ENCODE results near the gene SH3PXD2A. TPM values are rescaled to one million over a fixed set of nuclear protein-coding genes. Genes with fewer than 3 reads are reported as not detected.

The SH3PXD2A gene
- total and polyA plus RNA-seq, 2 experiments from 2014 or later = 1.8 to 5.0 TPM

- H4K20me1 ChIP-seq (replicated peaks; ENCODE audit: insufficient read depth) = no peaks in the 10 kb centered on the region
- peaks cover 19% of the 10 kb centered on the region for H3K4me1 ChIP-seq (ENCODE audit: insufficient read depth)
- ATAC-seq (no peak), DNase-seq (ENCODE audit: low spot score) (no peak)
- no peak overlapping the region for H3K4me3 ChIP-seq
- H3K4me1 Mint-ChIP-seq = peaks cover 18% of the 10 kb centered on the region
- no peak for TF ChIP-seq EZH2phosphoT487 (IDR thresholded peaks at IDR 0.05; ENCODE audit: unreplicated experiment)
- TF ChIP-seq EZH2 (IDR thresholded peaks at IDR 0.05; ENCODE audit: low read depth, unreplicated experiment) = no peak
- TF ChIP-seq STAT1 (IDR thresholded peaks at IDR 0.05; ENCODE audit: unreplicated experiment) = no peak
- TF ChIP-seq NANOG (IDR thresholded peaks at IDR 0.05; ENCODE audit: borderline replicate concordance) = no peak
- TF ChIP-seq REST (IDR thresholded peaks at IDR 0.05; ENCODE audit: unreplicated experiment) = no peak
- no peaks in the 10 kb centered on the region for H3K36me3 Mint-ChIP-seq (ENCODE audit: low read depth)
- H3K4me3 Mint-ChIP-seq = no peak overlapping the region
- peaks cover 10% of the 10 kb centered on the region for H3K27me3 Mint-ChIP-seq (ENCODE audit: insufficient read depth, low read depth, poor library complexity)
- H2AFZ ChIP-seq = no peak overlapping the region
- H3K79me2 ChIP-seq (replicated peaks; ENCODE audit: insufficient read depth) = no peaks in the 10 kb centered on the region
- no peaks in the 10 kb centered on the region for H3K9me2 ChIP-seq (ENCODE audit: insufficient read depth)
- no peak overlapping the region for H3K27ac Mint-ChIP-seq
- no peak overlapping the region for H3K27ac ChIP-seq (ENCODE audit: low read depth)
- no peaks in the 10 kb centered on the region for H3K36me3 ChIP-seq (ENCODE audit: insufficient read depth)
- no peaks in the 10 kb centered on the region for H3K9me3 Mint-ChIP-seq
- H3F3A ChIP-seq (replicated peaks; ENCODE audit: low read depth) = no peaks in the 10 kb centered on the region
- no peaks in the 10 kb centered on the region for H3K27me3 ChIP-seq (ENCODE audit: insufficient read depth)
- no peak overlapping the region for H3K4me2 ChIP-seq
Observed at GRCh38 chr10:103805781-103806180, 49.6 kb downstream of the SH3PXD2A start.

- Histone ChIP-seq H3K4me3 (no peak overlapping the region), H3K4me2 (no peak overlapping the region), H3K9me2 (ENCODE audit: insufficient read depth) (peaks cover 3% of the 10 kb centered on the region; the same call in 1 of the 2 replicates), H2AFZ (no peak overlapping the region), H3K4me1 (ENCODE audit: insufficient read depth) (peaks cover 19% of the 10 kb centered on the region), H4K20me1 (replicated peaks; ENCODE audit: insufficient read depth) (no peaks in the 10 kb centered on the region), H3K79me2 (replicated peaks; ENCODE audit: insufficient read depth) (no peaks in the 10 kb centered on the region), H3F3A (replicated peaks; ENCODE audit: low read depth) (no peaks in the 10 kb centered on the region), H3K36me3 (ENCODE audit: insufficient read depth) (no peaks in the 10 kb centered on the region), H3K27ac (ENCODE audit: low read depth) (no peak overlapping the region), H3K27me3 (ENCODE audit: insufficient read depth) (no peaks in the 10 kb centered on the region)
- ATAC-seq = peak; percentile 34
- no peak for DNase-seq (ENCODE audit: low spot score)
- Mint-ChIP-seq H3K36me3 (ENCODE audit: low read depth) (peaks cover 4% of the 10 kb centered on the region; the same call in 1 of the 3 replicates), H3K4me1 (peaks cover 19% of the 10 kb centered on the region), H3K9me3 (no peaks in the 10 kb centered on the region), H3K27me3 (ENCODE audit: insufficient read depth, low read depth, poor library complexity) (peaks cover 17% of the 10 kb centered on the region), H3K27ac (peak overlapping the region; percentile 59; the same call in 1 of the 2 replicates), H3K4me3 (no peak overlapping the region)
- TF ChIP-seq JUNB (IDR thresholded peaks at IDR 0.05; ENCODE audit: unreplicated experiment) (no peak), POLR2AphosphoS5 (IDR thresholded peaks at IDR 0.05; ENCODE audit: low read depth) (no peak), EZH2phosphoT487 (IDR thresholded peaks at IDR 0.05; ENCODE audit: unreplicated experiment) (no peak), CREB1 (CRISPR knock-in tag; IDR thresholded peaks at IDR 0.05; ENCODE audit: low read depth) (no peak), NANOG (IDR thresholded peaks at IDR 0.05; ENCODE audit: borderline replicate concordance) (no peak), REST (IDR thresholded peaks at IDR 0.05; ENCODE audit: unreplicated experiment) (no peak)
Observed at GRCh38 chr10:103804871-103805270, 50.5 kb downstream of the SH3PXD2A start.
